Left forelimb (tissue), 1 donor: ENCODE measurements around the gene MAP1A.

ENCODE experiments used
- DNase-seq: peaks from one replicate; pipeline ENCODE4 v3.0.0-alpha.2; 2018; ENCODE audit warnings: low spot score

Gene MAP1A

GRCh38 chr15:43517354-43518196, at the start of gene MAP1A:
TSS of gene MAP1A (plus strand) at chr15:43517608. CDS start at chr15:43521474, 3,866 bp downstream.
- peak; percentile 90 for DNase-seq

- no peak for DNase-seq
Measured at GRCh38 chr15:43469867-43470266, 47.5 kb upstream of the MAP1A start.

- DNase-seq = no peak
Measured at GRCh38 chr15:43471975-43472374, 45.4 kb upstream of the MAP1A start.

- DNase-seq = no peak
Measured at GRCh38 chr15:43473885-43474284, 43.5 kb upstream of the MAP1A start.

GRCh38 chr15:43483297-43484128, 33.9 kb upstream of the MAP1A start:
- DNase-seq = no peak

- DNase-seq = no peak
Measured at GRCh38 chr15:43484455-43484854, 33.0 kb upstream of the MAP1A start.

GRCh38 chr15:43487271-43487895, 30.0 kb upstream of the MAP1A start:
- DNase-seq = no peak

GRCh38 chr15:43488790-43489189, 28.6 kb upstream of the MAP1A start:
- no peak for DNase-seq

GRCh38 chr15:43489191-43489590, 28.2 kb upstream of the MAP1A start:
- DNase-seq = no peak

GRCh38 chr15:43492266-43492665, 25.1 kb upstream of the MAP1A start:
- no peak for DNase-seq

GRCh38 chr15:43492673-43493601, 24.5 kb upstream of the MAP1A start, which contains the start of gene TP53BP1:
TSS of gene TP53BP1 (minus strand) at chr15:43493156. CDS start at chr15:43493043, 113 bp downstream.
- peak; percentile 95 for DNase-seq

GRCh38 chr15:43493703-43494472, 23.5 kb upstream of the MAP1A start:
- no peak for DNase-seq

GRCh38 chr15:43498990-43499389, 18.4 kb upstream of the MAP1A start:
- no peak for DNase-seq

GRCh38 chr15:43499635-43500034, 17.8 kb upstream of the MAP1A start:
- DNase-seq = no peak

- DNase-seq = no peak
Measured at GRCh38 chr15:43505738-43506137, 11.7 kb upstream of the MAP1A start.

GRCh38 chr15:43508421-43508820, 9.0 kb upstream of the MAP1A start:
- no peak for DNase-seq

- DNase-seq = no peak
Measured at GRCh38 chr15:43508991-43509659, 8.3 kb upstream of the MAP1A start.

GRCh38 chr15:43509660-43510199, 7.7 kb upstream of the MAP1A start:
- DNase-seq = no peak

- DNase-seq = peak; percentile 98
Measured at GRCh38 chr15:43510200-43511011, 7.0 kb upstream of the MAP1A start.
